H9 (cell line): Measurements from ENCODE around the gene SACM1L. TPM values are rescaled to one million over a fixed set of nuclear protein-coding genes. Genes with fewer than 3 reads are reported as not detected.

Source experiments
- DNase-seq: peaks from one replicate; pipeline ENCODE4 v3.0.0-alpha.2; 2017
- H2AFZ ChIP-seq: one replicate; pipeline ENCODE4 v1.6.1; 2013; ENCODE audit warnings: mild to moderate bottlenecking, low read length, control low read depth, moderate library complexity
- H2AK5ac ChIP-seq: 2 replicates; pipeline ENCODE4 v1.6.1; 2013; ENCODE audit warnings: low read length, control low read depth, mixed read lengths; ENCODE audit not compliant: insufficient read length
- H2BK120ac ChIP-seq: one replicate; pipeline ENCODE4 v1.6.1; 2013; ENCODE audit warnings: low read depth, mild to moderate bottlenecking, low read length, control low read depth, inconsistent platforms; ENCODE audit not compliant: poor library complexity, severe bottlenecking
- H2BK12ac ChIP-seq: 2 replicates; pipeline ENCODE4 v1.6.1; 2013; ENCODE audit warnings: low read length, control low read depth, mixed read lengths, low read depth; ENCODE audit not compliant: insufficient read length
- H2BK15ac ChIP-seq: 2 replicates; pipeline ENCODE4 v1.6.1; 2013; ENCODE audit warnings: low read depth, low read length, control low read depth
- H2BK20ac ChIP-seq: one replicate; pipeline ENCODE4 v1.6.1; 2013; ENCODE audit warnings: low read depth, mild to moderate bottlenecking, low read length, control low read depth, inconsistent platforms; ENCODE audit not compliant: poor library complexity, severe bottlenecking
- H2BK5ac ChIP-seq: 2 replicates; pipeline ENCODE4 v1.6.1; 2013; ENCODE audit warnings: low read length, control low read depth, mixed read lengths; ENCODE audit not compliant: insufficient read length
- H3K14ac ChIP-seq: 2 replicates; pipeline ENCODE4 v1.6.1; 2013; ENCODE audit warnings: low read length, control low read depth; ENCODE audit not compliant: insufficient read depth
- H3K18ac ChIP-seq: 2 replicates; pipeline ENCODE4 v1.6.1; 2013; ENCODE audit warnings: low read depth, mild to moderate bottlenecking, mixed read lengths, low read length, control low read depth; ENCODE audit not compliant: insufficient read length
- H3K23ac ChIP-seq: 2 replicates; pipeline ENCODE4 v1.6.1; 2013; ENCODE audit warnings: low read length, control low read depth, mixed read lengths, low read depth; ENCODE audit not compliant: insufficient read length
- H3K23me2 ChIP-seq: 2 replicates; pipeline ENCODE4 v1.6.1; 2013; ENCODE audit warnings: low read depth, mild to moderate bottlenecking, mixed read lengths, low read length, control low read depth; ENCODE audit not compliant: insufficient read length, poor library complexity, severe bottlenecking
- H3K27ac ChIP-seq: 2 replicates; pipeline ENCODE4 v1.5.1; 2013; ENCODE audit warnings: low read length, control low read depth, mixed read lengths, low read depth; ENCODE audit not compliant: insufficient read length
- H3K27me3 ChIP-seq: 2 replicates; pipeline ENCODE4 v1.6.1; 2013; ENCODE audit warnings: low read length, control low read depth, inconsistent platforms; ENCODE audit not compliant: insufficient read depth
- H3K4ac ChIP-seq: 2 replicates; pipeline ENCODE4 v1.6.1; 2013; ENCODE audit warnings: low read depth, mild to moderate bottlenecking, control low read depth, inconsistent platforms, low read length, moderate library complexity
- H3K4me1 ChIP-seq: 2 replicates; pipeline ENCODE4 v1.6.1; 2013; ENCODE audit warnings: low read length, control low read depth, inconsistent platforms; ENCODE audit not compliant: insufficient read depth
- H3K4me2 ChIP-seq: 2 replicates; pipeline ENCODE4 v1.6.1; 2013; ENCODE audit warnings: low read length, control low read depth, mixed read lengths; ENCODE audit not compliant: insufficient read length, insufficient read depth
- H3K56ac ChIP-seq: 2 replicates; pipeline ENCODE4 v1.6.1; 2013; ENCODE audit warnings: low read depth, mild to moderate bottlenecking, mixed read lengths, low read length, control low read depth; ENCODE audit not compliant: insufficient read length
- H3K79me1 ChIP-seq: 2 replicates; pipeline ENCODE4 v1.6.1; 2013; ENCODE audit warnings: low read depth, mild to moderate bottlenecking, moderate library complexity, low read length, control low read depth, inconsistent platforms; ENCODE audit not compliant: insufficient read depth, poor library complexity, severe bottlenecking
- H3K79me2 ChIP-seq: 2 replicates; pipeline ENCODE4 v1.6.1; 2013; ENCODE audit warnings: low read length, control low read depth, inconsistent platforms; ENCODE audit not compliant: insufficient read depth
- H3K9ac ChIP-seq: 2 replicates; pipeline ENCODE4 v1.6.1; 2013; ENCODE audit warnings: low read length, control low read depth, mixed read lengths; ENCODE audit not compliant: insufficient read length; ENCODE audit errors: extremely low read depth
- H3K9me3 ChIP-seq: one replicate; pipeline ENCODE4 v1.6.1; 2013; ENCODE audit warnings: low read depth, low read length, inconsistent platforms; ENCODE audit not compliant: control insufficient read depth
- H3T11ph ChIP-seq: one replicate; pipeline ENCODE4 v1.6.1; 2013; ENCODE audit warnings: mild to moderate bottlenecking, low read length, control low read depth, inconsistent platforms
- H4K20me1 ChIP-seq: one replicate; pipeline ENCODE4 v1.6.1; 2013; ENCODE audit not compliant: control insufficient read depth, insufficient read length, insufficient read depth
- H4K5ac ChIP-seq: 2 replicates; pipeline ENCODE4 v1.6.1; 2013; ENCODE audit warnings: low read depth, mild to moderate bottlenecking, mixed read lengths, low read length, control low read depth; ENCODE audit not compliant: insufficient read length
- H4K8ac ChIP-seq: replicated peaks from 2 replicates; pipeline ENCODE4 v1.6.1; 2013; ENCODE audit warnings: low read length, control low read depth, mixed read lengths, low read depth; ENCODE audit not compliant: insufficient read length
- H4K91ac ChIP-seq: 2 replicates; pipeline ENCODE4 v1.6.1; 2013; ENCODE audit warnings: low read depth, mild to moderate bottlenecking, moderate library complexity, mixed read lengths, low read length, control low read depth; ENCODE audit not compliant: insufficient read length
- H3K27ac Mint-ChIP-seq, 3 experiments: 2 replicates in 2 of 3; 3 replicates in 1 of 3; pipeline ENCODE4 v1.8.0; 2020 to 2021; ENCODE audit warnings: mixed read lengths in 3 of 3, mild to moderate bottlenecking in 1 of 3, moderate library complexity in 1 of 3
- H3K27me3 Mint-ChIP-seq: 2 replicates; pipeline ENCODE4 v1.8.0; 2021; ENCODE audit warnings: low read depth, mild to moderate bottlenecking, moderate library complexity, mixed read lengths
- H3K36me3 Mint-ChIP-seq, 3 experiments: 2 replicates in 2 of 3; 3 replicates in 1 of 3; pipeline ENCODE4 v1.8.0; 2020 to 2021; ENCODE audit warnings: low read depth in 3 of 3, mixed read lengths in 3 of 3; ENCODE audit not compliant: insufficient read depth in 1 of 3
- H3K4me1 Mint-ChIP-seq, 2 experiments: 2 replicates each; pipeline ENCODE4 v1.8.0; 2020; ENCODE audit warnings: mixed read lengths in 2 of 2
- H3K4me3 Mint-ChIP-seq, 2 experiments: 2 replicates in 1 of 2; 3 replicates in 1 of 2; pipeline ENCODE4 v1.8.0; 2020 to 2021; ENCODE audit warnings: mild to moderate bottlenecking in 2 of 2, mixed read lengths in 2 of 2, moderate library complexity in 1 of 2
- H3K9me3 Mint-ChIP-seq, 2 experiments: 2 replicates in 1 of 2; 3 replicates in 1 of 2; pipeline ENCODE4 v1.8.0; 2020; ENCODE audit warnings: mild to moderate bottlenecking in 2 of 2, mixed read lengths in 2 of 2, moderate library complexity in 1 of 2
- WGBS: extraction: QIAGEN DNeasy Blood & Tissue Kit; methylation state at CpG from one replicate; pipeline ENCODE4 v1.1.7; 2013; ENCODE audit warnings: missing lambda C conversion rate, low lambda C conversion rate, mixed read lengths; ENCODE audit not compliant: insufficient read length; ENCODE audit errors: extremely low coverage; 5-methylcytosine and 5-hydroxymethylcytosine counted together
- total RNA-seq: library from RNA; stranded (reverse); gene quantifications from 2 replicates; pipeline ENCODE4 v1.2.1, GENCODE V29; 2021
- TF ChIP-seq, protein P1 (sequence below): fragments of 200-600 bp; sonication (generic); conservative IDR thresholded peaks from 3 replicates; pipeline ENCODE4 v1.8.0; 2021; ENCODE audit warnings: antibody characterized with exemption, mild to moderate bottlenecking

The SACM1L gene
- total RNA-seq, 1 experiment from 2014 or later: 52.8 TPM

DNA sequence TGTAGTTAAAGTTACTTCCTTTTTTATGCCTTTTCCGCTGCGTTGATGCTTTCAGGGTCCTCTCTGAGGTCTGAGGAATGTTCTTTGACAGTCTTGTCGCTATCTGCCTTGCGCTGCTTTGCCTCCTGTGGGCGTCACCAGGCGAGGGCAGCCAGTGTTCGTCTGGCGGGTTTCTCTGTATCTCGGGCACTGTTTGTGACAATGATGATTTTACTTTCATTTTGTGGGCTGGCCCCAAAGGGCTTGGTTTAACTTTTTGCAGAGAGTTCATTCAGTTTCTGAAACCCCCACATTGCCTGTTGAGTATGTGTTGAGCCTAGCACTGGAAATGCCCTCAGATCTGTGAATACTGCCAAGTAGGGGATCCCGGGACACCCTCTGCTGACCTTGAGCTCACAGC is 24.6 kb upstream of the SACM1L start:
- Histone ChIP-seq H3K9me3 (no peaks in the 10 kb centered on the region), H3K14ac (no peak overlapping the region), H3K56ac (no peak overlapping the region), H2BK15ac (no peak overlapping the region), H2AK5ac (no peak overlapping the region), H3K4ac (no peak overlapping the region), H3K4me1 (no peaks in the 10 kb centered on the region), H3K27me3 (no peaks in the 10 kb centered on the region), H2BK20ac (no peak overlapping the region), H2AFZ (no peak overlapping the region), H3K23ac (no peak overlapping the region), H3K18ac (no peak overlapping the region), H3K79me1 (no peaks in the 10 kb centered on the region), H3T11ph (no peak overlapping the region), H4K91ac (no peak overlapping the region), H4K8ac (no peak overlapping the region), H2BK120ac (no peak overlapping the region), H3K4me2 (no peak overlapping the region), H4K20me1 (no peaks in the 10 kb centered on the region), H4K5ac (no peak overlapping the region), H3K79me2 (no peaks in the 10 kb centered on the region), H3K9ac (no peak overlapping the region), H2BK12ac (no peak overlapping the region), H3K23me2 (no peaks in the 10 kb centered on the region), H2BK5ac (no peak overlapping the region), H3K27ac (no peak overlapping the region)
- TF ChIP-seq, protein P1, sequence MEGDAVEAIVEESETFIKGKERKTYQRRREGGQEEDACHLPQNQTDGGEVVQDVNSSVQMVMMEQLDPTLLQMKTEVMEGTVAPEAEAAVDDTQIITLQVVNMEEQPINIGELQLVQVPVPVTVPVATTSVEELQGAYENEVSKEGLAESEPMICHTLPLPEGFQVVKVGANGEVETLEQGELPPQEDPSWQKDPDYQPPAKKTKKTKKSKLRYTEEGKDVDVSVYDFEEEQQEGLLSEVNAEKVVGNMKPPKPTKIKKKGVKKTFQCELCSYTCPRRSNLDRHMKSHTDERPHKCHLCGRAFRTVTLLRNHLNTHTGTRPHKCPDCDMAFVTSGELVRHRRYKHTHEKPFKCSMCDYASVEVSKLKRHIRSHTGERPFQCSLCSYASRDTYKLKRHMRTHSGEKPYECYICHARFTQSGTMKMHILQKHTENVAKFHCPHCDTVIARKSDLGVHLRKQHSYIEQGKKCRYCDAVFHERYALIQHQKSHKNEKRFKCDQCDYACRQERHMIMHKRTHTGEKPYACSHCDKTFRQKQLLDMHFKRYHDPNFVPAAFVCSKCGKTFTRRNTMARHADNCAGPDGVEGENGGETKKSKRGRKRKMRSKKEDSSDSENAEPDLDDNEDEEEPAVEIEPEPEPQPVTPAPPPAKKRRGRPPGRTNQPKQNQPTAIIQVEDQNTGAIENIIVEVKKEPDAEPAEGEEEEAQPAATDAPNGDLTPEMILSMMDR: no peak
- DNase-seq: no peak
- Mint-ChIP-seq H3K36me3 (peaks cover 8 to 42% (median 40%) of the 10 kb centered on the region in 3 experiments; a peak in 6 of 7 replicates), H3K9me3 (peaks cover 2 to 5% of the 10 kb centered on the region in 2 experiments), H3K27me3 (no peaks in the 10 kb centered on the region), H3K4me1 (peaks cover 2 to 7% of the 10 kb centered on the region in 2 experiments; a peak in 1 of 4 replicates), H3K4me3 (no peak overlapping the region), H3K27ac (peak overlapping the region in 1 of 3 experiments; percentile 56; a peak in 2 of 7 replicates)
- no CpG with 5 or more reads among the region's 10 CpGs for WGBS
